Epithelial cell of proximal tubule (primary cell): ENCODE results near the gene DCTN2. TPM values are rescaled to one million over a fixed set of nuclear protein-coding genes. Genes with fewer than 3 reads are reported as not detected.
"Not testable (repeated sequence)": the region's sequence is repeated elsewhere in the genome, so short reads cannot be mapped to it uniquely, and the experiment has no call there.

Experiments
- DNase-seq: peaks from one replicate; pipeline ENCODE4 v3.0.0-alpha.2; 2011; ENCODE audit warnings: low read depth
- H3K4me3 ChIP-seq: 2 replicates; pipeline ENCODE4 v1.5.1; 2011; ENCODE audit warnings: low read depth, mild to moderate bottlenecking, low read length
- total RNA-seq: library from RNA; depleted of rRNA; stranded (reverse); fragments of >200 nt; gene quantifications from 2 replicates; pipeline ENCODE4 v1.2.3, GENCODE V29; 2015
- TF ChIP-seq, protein P1 (sequence below): conservative IDR thresholded peaks from 2 replicates; pipeline ENCODE4 v1.5.1; 2012; ENCODE audit warnings: low read depth, mild to moderate bottlenecking, low read length

Gene DCTN2
- total RNA-seq, 1 donor from 2014 or later: 140 TPM

DNA sequence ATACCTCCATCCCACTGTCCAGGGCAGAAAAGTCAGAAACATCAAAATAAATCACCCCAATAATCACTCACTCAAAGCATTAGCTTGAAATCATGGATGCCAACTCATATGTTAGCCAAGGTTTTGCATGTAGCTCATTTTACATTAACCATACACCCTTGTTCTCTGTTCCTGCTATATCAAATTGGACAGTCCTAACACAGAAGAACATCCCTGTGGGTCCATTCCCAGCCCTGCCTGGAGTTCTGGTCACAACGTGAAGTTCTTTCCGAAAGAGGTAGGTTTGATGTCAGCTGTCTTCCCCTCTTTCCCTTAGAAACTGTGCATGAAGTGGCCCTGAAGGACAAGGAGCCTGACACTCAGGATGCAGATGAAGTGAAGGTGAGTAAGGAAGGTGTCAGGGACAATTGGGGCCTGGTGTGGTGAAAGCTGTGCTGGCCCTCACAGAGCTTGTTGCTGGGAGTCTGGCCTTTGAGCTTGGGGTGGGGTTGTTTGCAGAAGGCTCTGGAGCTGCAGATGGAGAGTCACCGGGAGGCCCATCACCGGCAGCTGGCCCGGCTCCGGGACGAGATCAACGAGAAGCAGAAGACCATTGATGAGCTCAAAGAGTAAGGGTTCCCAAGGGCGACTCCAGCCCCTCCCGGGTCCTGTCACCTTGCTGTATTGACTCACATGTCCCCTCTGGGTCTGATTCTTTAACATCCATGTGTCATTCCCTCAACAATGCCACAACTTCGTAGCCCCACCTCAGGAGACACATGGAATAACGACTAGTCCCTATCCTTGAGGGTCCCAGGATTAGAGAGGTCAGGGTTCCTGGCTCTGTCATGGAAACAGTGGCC lies 29.0 kb upstream of the DCTN2 start:
- no peak overlapping the region for H3K4me3 ChIP-seq
- DNase-seq: no peak
- TF ChIP-seq, protein P1, sequence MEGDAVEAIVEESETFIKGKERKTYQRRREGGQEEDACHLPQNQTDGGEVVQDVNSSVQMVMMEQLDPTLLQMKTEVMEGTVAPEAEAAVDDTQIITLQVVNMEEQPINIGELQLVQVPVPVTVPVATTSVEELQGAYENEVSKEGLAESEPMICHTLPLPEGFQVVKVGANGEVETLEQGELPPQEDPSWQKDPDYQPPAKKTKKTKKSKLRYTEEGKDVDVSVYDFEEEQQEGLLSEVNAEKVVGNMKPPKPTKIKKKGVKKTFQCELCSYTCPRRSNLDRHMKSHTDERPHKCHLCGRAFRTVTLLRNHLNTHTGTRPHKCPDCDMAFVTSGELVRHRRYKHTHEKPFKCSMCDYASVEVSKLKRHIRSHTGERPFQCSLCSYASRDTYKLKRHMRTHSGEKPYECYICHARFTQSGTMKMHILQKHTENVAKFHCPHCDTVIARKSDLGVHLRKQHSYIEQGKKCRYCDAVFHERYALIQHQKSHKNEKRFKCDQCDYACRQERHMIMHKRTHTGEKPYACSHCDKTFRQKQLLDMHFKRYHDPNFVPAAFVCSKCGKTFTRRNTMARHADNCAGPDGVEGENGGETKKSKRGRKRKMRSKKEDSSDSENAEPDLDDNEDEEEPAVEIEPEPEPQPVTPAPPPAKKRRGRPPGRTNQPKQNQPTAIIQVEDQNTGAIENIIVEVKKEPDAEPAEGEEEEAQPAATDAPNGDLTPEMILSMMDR: no peak

DNA sequence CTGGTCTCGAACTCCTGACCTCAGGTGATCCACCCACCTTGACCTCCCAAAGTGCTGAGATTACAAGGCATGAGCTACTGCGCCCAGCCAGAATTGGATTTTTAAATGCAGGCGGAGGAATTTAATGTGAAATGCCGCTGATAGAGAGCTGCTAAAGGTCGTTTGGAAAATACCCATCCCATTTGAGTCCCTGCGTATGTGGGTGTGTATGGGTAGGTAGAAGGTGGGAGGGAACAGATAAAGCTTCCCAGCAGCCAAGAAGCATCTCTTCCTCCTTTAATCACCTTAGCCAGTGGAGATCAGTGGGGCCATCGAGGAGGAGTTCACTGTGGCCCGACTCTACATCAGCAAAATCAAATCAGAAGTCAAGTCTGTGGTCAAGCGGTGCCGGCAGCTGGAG lies 27.8 kb upstream of the DCTN2 start:
- no peak overlapping the region for H3K4me3 ChIP-seq
- TF ChIP-seq, protein P1: no peak
- no peak for DNase-seq

DNA sequence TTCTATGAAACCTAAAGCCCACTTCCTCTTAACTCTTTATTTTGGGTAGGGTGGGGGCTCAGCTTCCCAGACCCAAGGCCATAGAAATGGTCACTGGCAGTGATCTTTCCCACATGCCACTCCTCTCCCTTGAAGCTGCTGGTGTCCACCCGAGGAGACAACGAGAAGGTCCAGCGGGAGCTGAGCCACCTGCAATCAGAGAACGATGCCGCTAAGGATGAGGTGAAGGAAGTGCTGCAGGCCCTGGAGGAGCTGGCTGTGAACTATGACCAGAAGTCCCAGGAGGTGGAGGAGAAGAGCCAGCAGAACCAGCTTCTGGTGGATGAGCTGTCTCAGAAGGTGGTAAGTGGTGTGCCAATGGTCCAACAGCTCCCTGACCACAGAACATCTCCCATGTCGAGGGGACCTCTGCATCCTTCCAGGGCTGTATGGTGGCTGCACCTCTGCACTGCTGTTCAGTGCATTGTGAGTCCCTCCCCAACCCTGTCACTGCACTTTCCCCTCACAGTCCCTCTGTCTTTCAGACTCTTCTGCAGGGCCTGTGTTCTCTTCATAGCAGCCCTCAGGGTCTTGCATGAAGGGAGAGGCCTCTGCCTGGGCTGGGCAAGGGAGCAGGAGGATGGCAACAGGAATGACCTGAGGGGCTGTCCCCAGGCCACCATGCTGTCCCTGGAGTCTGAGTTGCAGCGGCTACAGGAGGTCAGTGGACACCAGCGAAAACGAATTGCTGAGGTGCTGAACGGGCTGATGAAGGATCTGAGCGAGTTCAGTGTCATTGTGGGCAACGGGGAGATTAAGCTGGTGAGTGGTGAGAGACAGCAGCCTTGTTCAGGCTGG lies 25.2 kb upstream of the DCTN2 start:
- no peak for DNase-seq
- TF ChIP-seq, protein P1: no peak
- H3K4me3 ChIP-seq: no peak overlapping the region

DNA sequence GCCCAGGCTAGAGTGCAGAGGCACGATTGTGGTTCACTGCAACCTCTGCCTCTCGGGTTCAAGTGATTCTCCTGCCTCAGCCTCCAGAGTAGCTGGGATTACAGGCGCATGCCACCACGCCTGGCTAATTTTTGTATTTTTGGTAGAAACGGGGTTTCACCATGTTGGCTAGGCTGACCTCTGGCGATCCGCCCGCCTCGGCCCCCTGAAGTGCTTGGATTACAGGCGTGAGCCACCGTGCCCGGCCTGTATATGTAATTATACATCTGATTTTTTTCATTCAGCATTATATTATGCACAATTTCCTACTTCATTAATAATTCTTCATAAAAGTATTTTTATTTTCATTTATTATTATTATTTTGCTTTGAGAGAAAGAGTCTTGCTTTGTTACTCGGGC lies 23.4 kb upstream of the DCTN2 start:
- not testable (repeated sequence) for H3K4me3 ChIP-seq, DNase-seq

DNA sequence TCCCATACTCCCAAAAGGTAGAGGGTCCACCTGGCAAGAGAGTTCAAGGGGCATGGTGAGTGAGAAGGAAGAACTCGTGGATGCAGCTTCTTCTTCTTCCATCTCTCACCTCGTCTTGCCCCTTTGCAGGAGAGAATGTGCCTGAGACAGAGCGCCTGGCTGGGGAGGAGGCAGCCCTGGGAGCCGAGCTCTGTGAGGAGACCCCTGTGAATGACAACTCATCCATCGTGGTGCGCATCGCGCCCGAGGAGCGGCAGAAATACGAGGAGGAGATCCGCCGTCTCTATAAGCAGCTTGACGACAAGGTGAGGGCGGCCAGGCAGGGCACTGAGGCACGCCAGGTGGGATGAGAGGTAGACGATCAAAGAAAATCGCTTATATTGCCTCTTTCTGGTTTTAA lies 22.9 kb upstream of the DCTN2 start:
- no peak for DNase-seq
- H3K4me3 ChIP-seq: no peak overlapping the region
- TF ChIP-seq, protein P1: no peak

DNA sequence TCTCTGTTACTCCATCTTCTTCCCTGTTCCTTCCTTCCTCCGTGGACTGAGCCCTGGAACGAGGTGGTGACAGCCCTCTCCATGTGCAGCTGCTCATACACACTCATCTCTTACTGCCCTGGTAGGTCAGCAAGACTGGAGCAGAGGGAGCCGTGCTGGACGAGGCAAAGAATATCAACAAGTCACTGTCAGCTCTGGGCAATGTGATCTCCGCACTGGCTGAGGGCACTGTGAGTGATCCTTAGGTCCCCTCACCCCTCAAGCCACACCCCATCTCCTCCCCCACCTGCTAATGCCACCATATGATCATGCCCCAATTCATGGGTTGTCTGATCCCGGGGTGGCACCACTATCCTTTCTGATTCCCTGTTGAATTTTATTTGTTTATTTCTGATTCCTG lies 21.8 kb upstream of the DCTN2 start:
- no peak for DNase-seq
- TF ChIP-seq, protein P1: no peak

DNA sequence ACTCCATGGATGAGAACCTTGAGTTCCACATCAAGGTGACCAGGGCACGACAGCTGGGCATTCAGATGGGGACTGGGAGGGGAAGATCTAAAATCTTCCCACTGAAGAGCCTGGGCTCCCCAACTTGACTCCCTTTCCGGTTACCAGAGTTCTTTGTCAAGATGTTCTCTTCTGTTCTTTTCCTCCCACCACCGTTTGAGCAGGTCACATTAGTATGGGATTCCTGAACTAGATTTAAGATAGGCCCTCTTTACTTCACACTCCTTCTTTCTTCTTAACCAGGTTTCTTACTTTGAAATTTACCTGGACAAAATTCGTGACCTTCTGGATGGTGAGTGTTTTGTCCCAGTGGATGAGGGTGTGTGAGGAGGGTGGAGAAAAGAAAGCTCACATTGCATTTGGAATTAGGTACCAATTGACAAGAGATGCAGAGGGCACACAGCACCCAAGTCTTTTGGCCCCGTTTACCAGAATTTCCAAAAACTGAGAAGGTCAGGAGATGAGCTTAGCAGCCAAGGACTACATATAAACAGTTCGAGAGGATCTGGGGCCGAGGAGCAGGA lies 17.3 kb upstream of the DCTN2 start:
- TF ChIP-seq, protein P1: no peak
- H3K4me3 ChIP-seq: no peak overlapping the region
- DNase-seq: no peak

More for the DNA sequence above, 21.8 kb upstream of the DCTN2 start:
- no peak overlapping the region for H3K4me3 ChIP-seq
